ENCODE results near the gene DNAJB6. TPM values are rescaled to one million over a fixed set of nuclear protein-coding genes. Genes with fewer than 3 reads are reported as not detected.

DNAJB6 gene
- total and polyA plus RNA-seq, 2 donors (not counting 3 experiments of a cell fraction or from before 2014, with no cell fraction given): 69.6 to 135 TPM

- no peak overlapping the region for H2AFZ ChIP-seq (ENCODE audit: low read depth, low read length)
- no peaks in the 10 kb centered on the region for H3K79me2 ChIP-seq (ENCODE audit: control insufficient read depth, insufficient read depth, low read length)
Measured at GRCh38 chr7:157293413-157293788, 43.4 kb upstream of the DNAJB6 start.

More at GRCh38 chr7:157293413-157293788, 43.4 kb upstream of the DNAJB6 start:
- H3K4me2 ChIP-seq (ENCODE audit: insufficient read depth, low read length): no peak overlapping the region
- H3K27ac ChIP-seq (ENCODE audit: insufficient read depth, low read depth, low read length): no peak overlapping the region
- no peak for TF ChIP-seq FOS (IDR thresholded peaks at IDR 0.05; ENCODE audit: borderline replicate concordance, insufficient read depth, low read length)
- TF ChIP-seq CTCF (IDR thresholded peaks at IDR 0.05; ENCODE audit: extremely low read depth in 1 of 2, insufficient read depth in 1 of 2, low read depth in 1 of 2, low read length in 2 of 2): no peak
- TF ChIP-seq, protein P1, sequence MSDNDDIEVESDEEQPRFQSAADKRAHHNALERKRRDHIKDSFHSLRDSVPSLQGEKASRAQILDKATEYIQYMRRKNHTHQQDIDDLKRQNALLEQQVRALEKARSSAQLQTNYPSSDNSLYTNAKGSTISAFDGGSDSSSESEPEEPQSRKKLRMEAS (IDR thresholded peaks at IDR 0.05; ENCODE audit: insufficient read depth, insufficient read length): no peak
- no peak for TF ChIP-seq POLR2A (IDR thresholded peaks at IDR 0.05; ENCODE audit: low read depth, low read length)
- TF ChIP-seq JUN (IDR thresholded peaks at IDR 0.05; ENCODE audit: borderline replicate concordance, insufficient read depth, insufficient read length, low read depth): no peak
- FAIRE-seq (no peak), DNase-seq (ENCODE audit: low read depth, low spot score) (no peak)
- H3K27me3 ChIP-seq (ENCODE audit: control insufficient read depth in 2 of 2, insufficient read depth in 2 of 2, low read length in 2 of 2): no peaks in the 10 kb centered on the region
- no TSS peak for BruUV-seq (replicated peaks)
- no peak overlapping the region for H3K9ac ChIP-seq (replicated peaks; ENCODE audit: extremely low read depth, insufficient read depth, low read length)
- no peaks in the 10 kb centered on the region for H3K4me1 ChIP-seq (ENCODE audit: control insufficient read depth, extremely low read depth, insufficient read depth, low read length)
- intact Hi-C loops (cut with micrococcal nuclease): no loop called here
- dilution Hi-C loops (cut with MboI; ENCODE audit: extremely low pct_ligation_motif_present, low sequenced_read_pairs): no loop called here
- no peaks in the 10 kb centered on the region for H3K9me3 ChIP-seq (replicated peaks; ENCODE audit: control insufficient read depth, insufficient read depth, low read length)
- no peak overlapping the region for H3K4me3 ChIP-seq (replicated peaks in 1 of 3; ENCODE audit: insufficient read depth in 1 of 3, low read depth in 1 of 3, low read length in 3 of 3)
- ChIA-PET POLR2A (no interaction called here), CTCF (interaction anchor here (1.1 kb wide), 1 partner anchor 22 kb away, joined by 3 read pairs; no protein-coding TSS in a partner anchor)
- no peaks in the 10 kb centered on the region for H3K9me1 ChIP-seq (replicated peaks; ENCODE audit: control insufficient read depth, extremely low read depth, insufficient read depth, low read length)
- no peaks in the 10 kb centered on the region for H3K36me3 ChIP-seq (ENCODE audit: control insufficient read depth in 2 of 2, extremely low read depth in 1 of 2, insufficient read depth in 2 of 2, low read length in 2 of 2)
- H4K20me1 ChIP-seq (replicated peaks; ENCODE audit: control insufficient read depth, extremely low read depth, insufficient read depth, low read length): no peaks in the 10 kb centered on the region
